ENCODE measurements around the gene MGAT3. TPM values are rescaled to one million over a fixed set of nuclear protein-coding genes. Genes with fewer than 3 reads are reported as not detected.
A peak's percentile ranks its signal among the peaks of the same experiment; 100 is the strongest.
"Not testable (repeated sequence)": the region's sequence is repeated elsewhere in the genome, so short reads cannot be mapped to it uniquely, and the experiment has no call there.

Gene MGAT3
- total RNA-seq, 2 donors from 2014 or later: 0.82 to 7.4 TPM

DNA sequence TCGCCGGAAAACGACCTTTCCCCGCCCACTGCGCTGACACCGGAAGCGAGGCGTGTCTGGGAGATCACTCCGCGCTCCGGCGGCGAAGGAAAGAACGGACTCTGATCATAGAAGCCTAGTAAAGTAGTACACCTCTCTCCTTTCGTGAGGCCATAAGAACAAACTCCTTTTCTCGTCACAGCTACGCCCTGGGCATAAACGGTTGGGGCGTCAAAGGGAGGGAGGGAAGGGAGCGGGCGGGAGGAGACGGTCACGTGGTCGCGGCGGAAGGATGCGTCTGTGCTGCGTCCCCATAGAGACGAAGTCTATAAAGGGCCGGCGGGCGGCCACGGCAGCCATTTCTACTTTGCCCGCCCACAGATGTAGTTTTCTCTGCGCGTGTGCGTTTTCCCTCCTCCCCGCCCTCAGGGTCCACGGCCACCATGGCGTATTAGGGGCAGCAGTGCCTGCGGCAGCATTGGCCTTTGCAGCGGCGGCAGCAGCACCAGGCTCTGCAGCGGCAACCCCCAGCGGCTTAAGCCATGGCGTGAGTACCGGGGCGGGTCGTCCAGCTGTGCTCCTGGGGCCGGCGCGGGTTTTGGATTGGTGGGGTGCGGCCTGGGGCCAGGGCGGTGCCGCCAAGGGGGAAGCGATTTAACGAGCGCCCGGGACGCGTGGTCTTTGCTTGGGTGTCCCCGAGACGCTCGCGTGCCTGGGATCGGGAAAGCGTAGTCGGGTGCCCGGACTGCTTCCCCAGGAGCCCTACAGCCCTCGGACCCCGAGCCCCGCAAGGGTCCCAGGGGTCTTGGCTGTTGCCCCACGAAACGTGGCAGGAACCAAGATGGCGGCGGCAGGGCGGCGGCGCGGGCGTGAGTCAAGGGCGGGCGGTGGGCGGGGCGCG lies 63.7 kb downstream of the MGAT3 start, which contains the start of gene ATF4:
Gene ATF4, plus strand, starts transcription at position 337 of the 880 bp plus-strand sequence. CDS start 884 bp downstream, outside the sequence.
- DNase-seq (ENCODE audit: low spot score): peak; percentile 89
- under 1% methylated on average over 86 of the region's 86 CpGs for WGBS
- H3K27ac ChIP-seq: peak within 1 kb of the TSS; percentile 100
- intact Hi-C loops (cut with DNase I): loop anchor here (5.0 to 10.0 kb wide), 2 partner anchors 176 to 648 kb away; partner anchors contain the start of genes CBX6 and SYNGR1
- no peak for TF ChIP-seq CTCF (IDR thresholded peaks at IDR 0.05)
- peak; percentile 94 for TF ChIP-seq POLR2AphosphoS5 (IDR thresholded peaks at IDR 0.05)
- peak; percentile 94 for TF ChIP-seq POLR2A (IDR thresholded peaks at IDR 0.05)
- no peaks in the 10 kb centered on the region for H3K27me3 ChIP-seq (replicated peaks; ENCODE audit: insufficient read depth)
- peaks cover 17% of the 10 kb centered on the region for H3K4me1 ChIP-seq (replicated peaks)
- H3K9me3 ChIP-seq: no peaks in the 10 kb centered on the region
- peaks cover 6 to 17% of the 10 kb centered on the region in 2 donors for H3K36me3 ChIP-seq
- H3K4me3 ChIP-seq: peak within 1 kb of the TSS; percentile 100

- H3K4me3 ChIP-seq: peak overlapping the region; percentile 100
- H3K27me3 ChIP-seq (replicated peaks; ENCODE audit: insufficient read depth); DNase-seq (ENCODE audit: low spot score); H3K9me3 ChIP-seq: not testable (repeated sequence)
- intact Hi-C loops (cut with DNase I): loop anchor here (5.0 to 10.0 kb wide), 2 partner anchors 176 to 649 kb away; partner anchors contain the start of genes CBX6 and SYNGR1
- peaks cover 6 to 17% of the 10 kb centered on the region in 2 donors for H3K36me3 ChIP-seq
- WGBS: 1% methylated on average over 28 of the region's 28 CpGs
- H3K4me1 ChIP-seq (replicated peaks): peaks cover 17% of the 10 kb centered on the region
- H3K27ac ChIP-seq: peak overlapping the region; percentile 100
Measured at GRCh38 chr22:39521106-39521885, 64.5 kb downstream of the MGAT3 start.

GRCh38 chr22:39522091-39522490 lies 65.3 kb downstream of the MGAT3 start:
- H3K36me3 ChIP-seq: peaks cover 6 to 17% of the 10 kb centered on the region in 2 donors
- H3K4me3 ChIP-seq: peak overlapping the region; percentile 100
- not testable (repeated sequence) for H3K9me3 ChIP-seq; H3K27me3 ChIP-seq (replicated peaks; ENCODE audit: insufficient read depth); DNase-seq (ENCODE audit: low spot score)
- peaks cover 17% of the 10 kb centered on the region for H3K4me1 ChIP-seq (replicated peaks)
- intact Hi-C loops (cut with DNase I): loop anchor here (5.0 to 10.0 kb wide), 2 partner anchors 177 to 650 kb away; partner anchors contain the start of genes CBX6 and SYNGR1
- 7% methylated on average over 5 of the region's 5 CpGs for WGBS
- H3K27ac ChIP-seq: peak overlapping the region; percentile 100

DNA sequence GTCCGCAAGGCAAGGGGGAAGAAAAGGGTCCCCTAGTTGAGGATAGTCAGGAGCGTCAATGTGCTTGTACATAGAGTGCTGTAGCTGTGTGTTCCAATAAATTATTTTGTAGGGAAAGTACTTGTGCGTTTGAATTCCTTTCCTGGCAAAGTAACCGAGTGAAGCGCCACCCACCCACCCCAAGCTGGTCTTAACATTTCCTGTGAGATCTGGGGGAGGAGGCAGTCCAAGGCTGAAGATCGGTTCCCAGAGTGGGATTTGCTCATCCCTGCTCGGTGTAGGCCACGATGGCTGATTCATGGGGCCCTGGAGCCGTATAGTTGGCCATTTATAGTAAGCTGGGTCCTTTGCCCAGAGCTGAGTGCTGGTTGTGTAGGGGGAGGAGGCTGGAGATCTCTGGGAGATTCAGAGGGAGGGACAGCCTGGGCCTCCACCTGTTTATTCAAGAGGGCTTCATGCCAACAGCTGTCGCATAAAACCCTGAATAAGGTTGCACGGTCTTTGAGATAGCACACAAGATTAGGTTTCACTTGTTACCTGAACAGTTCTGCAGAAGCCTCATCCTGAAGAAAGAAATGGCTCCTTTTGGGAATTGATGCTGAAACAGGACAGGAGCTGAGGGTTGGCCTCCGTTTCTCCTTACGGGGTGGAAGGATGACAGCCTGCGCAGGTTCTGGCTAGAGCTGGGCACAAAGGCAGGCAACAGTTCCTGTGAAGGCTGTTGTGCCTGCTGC lies 65.9 kb downstream of the MGAT3 start:
- peak overlapping the region; percentile 100 for H3K4me3 ChIP-seq
- DNase-seq (ENCODE audit: low spot score): peak; percentile 82
- TF ChIP-seq POLR2A (IDR thresholded peaks at IDR 0.05) (no peak), POLR2AphosphoS5 (IDR thresholded peaks at IDR 0.05) (peak; percentile 82)
- peaks cover 6 to 17% of the 10 kb centered on the region in 2 donors for H3K36me3 ChIP-seq
- no peaks in the 10 kb centered on the region for H3K27me3 ChIP-seq (replicated peaks; ENCODE audit: insufficient read depth)
- no peaks in the 10 kb centered on the region for H3K9me3 ChIP-seq
- WGBS: 6% methylated on average over 14 of the region's 14 CpGs
- peaks cover 17% of the 10 kb centered on the region for H3K4me1 ChIP-seq (replicated peaks)
- intact Hi-C loops (cut with DNase I): loop anchor here (5.0 to 10.0 kb wide), 2 partner anchors 178 to 650 kb away; partner anchors contain the start of genes CBX6 and SYNGR1
- H3K27ac ChIP-seq: peak overlapping the region; percentile 100

GRCh38 chr22:39524089-39524752 lies 67.4 kb downstream of the MGAT3 start:
- 60% methylated on average over 13 of the region's 13 CpGs for WGBS
- DNase-seq (ENCODE audit: low spot score): no peak
- H3K27ac ChIP-seq: peak overlapping the region in 1 of 2 donors; percentile 100
- no peaks in the 10 kb centered on the region for H3K9me3 ChIP-seq
- intact Hi-C loops (cut with DNase I): loop anchor here (5.0 to 10.0 kb wide), 2 partner anchors 179 to 652 kb away; partner anchors contain the start of genes CBX6 and SYNGR1
- H3K36me3 ChIP-seq: peaks cover 6 to 17% of the 10 kb centered on the region in 2 donors
- H3K4me3 ChIP-seq: no peak overlapping the region
- no peaks in the 10 kb centered on the region for H3K27me3 ChIP-seq (replicated peaks; ENCODE audit: insufficient read depth)
- H3K4me1 ChIP-seq (replicated peaks): peaks cover 27% of the 10 kb centered on the region
- TF ChIP-seq CTCF (IDR thresholded peaks at IDR 0.05) (no peak), POLR2AphosphoS5 (IDR thresholded peaks at IDR 0.05) (no peak), POLR2A (IDR thresholded peaks at IDR 0.05) (no peak)
